IPS DF 6.9 (cell line): Measurements from ENCODE around the gene PIWIL4.
"Not testable (repeated sequence)": the region's sequence is repeated elsewhere in the genome, so short reads cannot be mapped to it uniquely, and the experiment has no call there.

Source experiments
- DNase-seq: peaks from one replicate; pipeline ENCODE4 v3.0.0-alpha.2; 2013; ENCODE audit warnings: low read depth, low spot score
- H3K27ac ChIP-seq: one replicate; pipeline ENCODE4 v1.5.1; 2013; ENCODE audit warnings: low read length, control low read depth
- H3K27me3 ChIP-seq: 2 replicates; pipeline ENCODE4 v1.6.1; 2013; ENCODE audit warnings: mild to moderate bottlenecking, low read length; ENCODE audit not compliant: control insufficient read depth, insufficient read depth
- H3K36me3 ChIP-seq: 2 replicates; pipeline ENCODE4 v1.6.1; 2013; ENCODE audit warnings: low read length; ENCODE audit not compliant: control insufficient read depth, insufficient read depth
- H3K4me1 ChIP-seq: 2 replicates; pipeline ENCODE4 v1.6.1; 2013; ENCODE audit warnings: low read length; ENCODE audit not compliant: control insufficient read depth, insufficient read depth
- H3K4me3 ChIP-seq: 2 replicates; pipeline ENCODE4 v1.5.1; 2013; ENCODE audit warnings: mild to moderate bottlenecking, low read length
- H3K9me3 ChIP-seq: 2 replicates; pipeline ENCODE4 v1.6.1; 2013; ENCODE audit warnings: low read length, inconsistent platforms; ENCODE audit not compliant: control insufficient read depth, insufficient read depth
- WGBS: extraction: QIAGEN DNeasy Blood & Tissue Kit; methylation state at CpG from one replicate; pipeline ENCODE4 v1.1.7; 2013; ENCODE audit warnings: mixed read lengths, missing lambda C conversion rate; ENCODE audit not compliant: insufficient read length, insufficient coverage; 5-methylcytosine and 5-hydroxymethylcytosine counted together

Gene PIWIL4

GRCh38 chr11:94549146-94549545 is 18.0 kb upstream of the PIWIL4 start:
- no CpG with 5 or more reads among the region's 5 CpGs for WGBS
- Histone ChIP-seq H3K27ac (no peak overlapping the region), H3K4me3 (no peak overlapping the region), H3K4me1 (no peaks in the 10 kb centered on the region; the same call in 1 of the 2 replicates), H3K9me3 (no peaks in the 10 kb centered on the region), H3K27me3 (peaks cover 3% of the 10 kb centered on the region; the same call in 1 of the 2 replicates), H3K36me3 (no peaks in the 10 kb centered on the region)
- no peak for DNase-seq

- Histone ChIP-seq H3K27ac (no peak overlapping the region), H3K4me3 (no peak overlapping the region), H3K36me3 (no peaks in the 10 kb centered on the region), H3K27me3 (peaks cover 3% of the 10 kb centered on the region; the same call in 1 of the 2 replicates), H3K4me1 (no peaks in the 10 kb centered on the region; the same call in 1 of the 2 replicates), H3K9me3 (no peaks in the 10 kb centered on the region)
- 100% methylated on average over 1 of the region's 4 CpGs for WGBS
- DNase-seq: no peak
These were observed 16.7 kb upstream of the PIWIL4 start for GRCh38 chr11:94550513-94550912.

GRCh38 chr11:94553938-94554337 is 13.2 kb upstream of the PIWIL4 start:
- Histone ChIP-seq H3K27me3 (no peaks in the 10 kb centered on the region), H3K9me3 (no peaks in the 10 kb centered on the region), H3K36me3 (no peaks in the 10 kb centered on the region), H3K4me1 (no peaks in the 10 kb centered on the region), H3K27ac (no peak overlapping the region), H3K4me3 (no peak overlapping the region)
- no peak for DNase-seq
- no CpG with 5 or more reads among the region's 1 CpG for WGBS

- H3K27ac ChIP-seq: not testable (repeated sequence)
- WGBS: no CpG with 5 or more reads among the region's 8 CpGs
These were observed 11.3 kb upstream of the PIWIL4 start for GRCh38 chr11:94555752-94556329.

GRCh38 chr11:94557421-94557820 is 9.7 kb upstream of the PIWIL4 start:
- H3K27ac ChIP-seq: no peak overlapping the region
- no peak overlapping the region for H3K4me3 ChIP-seq
- H3K27me3 ChIP-seq: no peaks in the 10 kb centered on the region
- no peak for DNase-seq
- no peaks in the 10 kb centered on the region for H3K4me1 ChIP-seq
- no peaks in the 10 kb centered on the region for H3K9me3 ChIP-seq
- H3K36me3 ChIP-seq: no peaks in the 10 kb centered on the region

More at GRCh38 chr11:94555752-94556329, 11.3 kb upstream of the PIWIL4 start:
- not testable (repeated sequence) for H3K36me3 ChIP-seq, H3K9me3 ChIP-seq, H3K4me3 ChIP-seq, H3K27me3 ChIP-seq, DNase-seq, H3K4me1 ChIP-seq

- no peaks in the 10 kb centered on the region for H3K36me3 ChIP-seq
- H3K4me3 ChIP-seq: no peak overlapping the region
- no peaks in the 10 kb centered on the region for H3K4me1 ChIP-seq
- H3K27me3 ChIP-seq: no peaks in the 10 kb centered on the region
- no CpG with 5 or more reads among the region's 1 CpG for WGBS
- H3K9me3 ChIP-seq: no peaks in the 10 kb centered on the region
- no peak overlapping the region for H3K27ac ChIP-seq
- no peak for DNase-seq
These were observed 9.2 kb upstream of the PIWIL4 start for GRCh38 chr11:94557992-94558391.

- no peaks in the 10 kb centered on the region for H3K4me1 ChIP-seq
- no peaks in the 10 kb centered on the region for H3K9me3 ChIP-seq
- H3K27me3 ChIP-seq: no peaks in the 10 kb centered on the region
- no CpG with 5 or more reads among the region's 1 CpG for WGBS
- no peak overlapping the region for H3K27ac ChIP-seq
- DNase-seq: no peak
- no peak overlapping the region for H3K4me3 ChIP-seq
- H3K36me3 ChIP-seq: no peaks in the 10 kb centered on the region
These were observed 8.7 kb upstream of the PIWIL4 start for GRCh38 chr11:94558468-94558867.

GRCh38 chr11:94558932-94559331 is 8.2 kb upstream of the PIWIL4 start:
- Histone ChIP-seq H3K9me3 (no peaks in the 10 kb centered on the region), H3K4me1 (no peaks in the 10 kb centered on the region), H3K4me3 (no peak overlapping the region), H3K36me3 (no peaks in the 10 kb centered on the region), H3K27ac (no peak overlapping the region), H3K27me3 (no peaks in the 10 kb centered on the region)
- DNase-seq: no peak
- no CpG with 5 or more reads among the region's 4 CpGs for WGBS

- no peaks in the 10 kb centered on the region for H3K27me3 ChIP-seq
- no peak overlapping the region for H3K27ac ChIP-seq
- H3K4me1 ChIP-seq: no peaks in the 10 kb centered on the region
- no peak overlapping the region for H3K4me3 ChIP-seq
- no peaks in the 10 kb centered on the region for H3K9me3 ChIP-seq
- DNase-seq: no peak
- WGBS: no CpG with 5 or more reads among the region's 2 CpGs
- no peaks in the 10 kb centered on the region for H3K36me3 ChIP-seq
These were observed 7.8 kb upstream of the PIWIL4 start for GRCh38 chr11:94559361-94559760.

GRCh38 chr11:94560834-94561233 is 6.3 kb upstream of the PIWIL4 start:
- no peak for DNase-seq
- no peaks in the 10 kb centered on the region for H3K4me1 ChIP-seq
- no peaks in the 10 kb centered on the region for H3K9me3 ChIP-seq
- H3K4me3 ChIP-seq: no peak overlapping the region
- H3K27ac ChIP-seq: no peak overlapping the region
- no CpG with 5 or more reads among the region's 3 CpGs for WGBS
- H3K36me3 ChIP-seq: no peaks in the 10 kb centered on the region
- no peaks in the 10 kb centered on the region for H3K27me3 ChIP-seq

GRCh38 chr11:94563176-94563847 is 3.9 kb upstream of the PIWIL4 start:
- no peaks in the 10 kb centered on the region for H3K9me3 ChIP-seq

More at GRCh38 chr11:94563176-94563847, 3.9 kb upstream of the PIWIL4 start:
- no peak overlapping the region for H3K4me3 ChIP-seq
- no peaks in the 10 kb centered on the region for H3K27me3 ChIP-seq
- no peak for DNase-seq
- no peak overlapping the region for H3K27ac ChIP-seq
- WGBS: 100% methylated on average over 1 of the region's 4 CpGs
- no peaks in the 10 kb centered on the region for H3K4me1 ChIP-seq
- H3K36me3 ChIP-seq: no peaks in the 10 kb centered on the region
